ENCODE measurements around the gene RARRES2.

Gene RARRES2

DNA sequence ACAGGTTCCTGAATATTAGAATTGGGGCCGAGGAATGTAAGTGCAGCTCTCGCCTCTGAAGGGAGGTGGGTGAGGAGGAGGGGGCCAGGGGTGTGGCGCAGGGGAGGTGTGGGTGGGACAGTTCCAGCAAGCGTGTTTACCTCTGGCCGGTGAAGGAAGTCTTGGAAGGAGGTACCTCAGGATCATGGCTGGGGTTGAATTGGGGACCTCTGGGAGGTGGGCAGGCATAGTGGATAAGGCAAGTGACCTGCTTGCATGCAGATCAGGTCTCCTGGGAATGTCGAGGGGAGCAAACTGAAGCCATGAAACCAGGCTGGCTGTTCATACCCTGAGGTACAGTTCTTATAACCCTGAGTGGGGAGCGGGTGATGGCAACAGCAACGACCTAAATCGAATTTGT lies 39.7 kb upstream of the RARRES2 start:
- H2BK120ac ChIP-seq (ENCODE audit: low read depth, low read length) = no peak overlapping the region
- no peak overlapping the region for H3K27ac ChIP-seq (ENCODE audit: low read length, poor library complexity, severe bottlenecking)
- H4K91ac ChIP-seq (ENCODE audit: low read length) = no peak overlapping the region
- H2AK5ac ChIP-seq (ENCODE audit: low read length, severe bottlenecking) = no peak overlapping the region
- peak overlapping the region in 1 of 2 experiments; percentile 5 for H2BK12ac ChIP-seq (ENCODE audit: low read length in 2 of 2)
- peaks cover 54% of the 10 kb centered on the region for H3K79me1 ChIP-seq (replicated peaks; ENCODE audit: low read length, poor library complexity, severe bottlenecking)
- H3K18ac ChIP-seq (ENCODE audit: low read depth in 1 of 2, low read length in 2 of 2) = no peak overlapping the region
- H3K9me3 ChIP-seq (ENCODE audit: control insufficient read depth, low read length) = no peaks in the 10 kb centered on the region
- WGBS = 85% methylated on average over 9 of the region's 9 CpGs
- H3K23ac ChIP-seq (ENCODE audit: low read length in 2 of 2) = no peak overlapping the region
- H3K4ac ChIP-seq (ENCODE audit: low read depth in 1 of 2, low read length in 2 of 2) = peak overlapping the region in 1 of 2 experiments; percentile 41
- no peak overlapping the region for H4K8ac ChIP-seq (ENCODE audit: low read length)
- H3K36me3 ChIP-seq (ENCODE audit: control insufficient read depth in 1 of 2, insufficient read depth in 2 of 2, low read depth in 1 of 2, low read length in 2 of 2) = peaks cover 3 to 18% of the 10 kb centered on the region in 2 experiments
- H3K4me1 ChIP-seq (ENCODE audit: control insufficient read depth, insufficient read depth, low read depth, low read length) = peaks cover 30% of the 10 kb centered on the region
- H3K9ac ChIP-seq (ENCODE audit: low read length) = no peak overlapping the region
- H2BK15ac ChIP-seq (ENCODE audit: low read depth, poor library complexity, severe bottlenecking) = no peak overlapping the region
- no peak for DNase-seq
- H2AFZ ChIP-seq (ENCODE audit: low read depth, low read length) = no peak overlapping the region
- no peak overlapping the region for H3K4me3 ChIP-seq (ENCODE audit: insufficient read depth in 1 of 2, low read depth in 1 of 2, low read length in 2 of 2)
- no peaks in the 10 kb centered on the region for H3K27me3 ChIP-seq (ENCODE audit: control insufficient read depth in 1 of 2, insufficient read depth in 1 of 2, low read length in 2 of 2)
- H2BK5ac ChIP-seq (ENCODE audit: low read depth, low read length, poor library complexity, severe bottlenecking) = no peak overlapping the region
- no peak overlapping the region for H3K4me2 ChIP-seq (ENCODE audit: low read length, poor library complexity, severe bottlenecking)
- no peak overlapping the region for H3K14ac ChIP-seq (ENCODE audit: low read length in 2 of 2)

DNA sequence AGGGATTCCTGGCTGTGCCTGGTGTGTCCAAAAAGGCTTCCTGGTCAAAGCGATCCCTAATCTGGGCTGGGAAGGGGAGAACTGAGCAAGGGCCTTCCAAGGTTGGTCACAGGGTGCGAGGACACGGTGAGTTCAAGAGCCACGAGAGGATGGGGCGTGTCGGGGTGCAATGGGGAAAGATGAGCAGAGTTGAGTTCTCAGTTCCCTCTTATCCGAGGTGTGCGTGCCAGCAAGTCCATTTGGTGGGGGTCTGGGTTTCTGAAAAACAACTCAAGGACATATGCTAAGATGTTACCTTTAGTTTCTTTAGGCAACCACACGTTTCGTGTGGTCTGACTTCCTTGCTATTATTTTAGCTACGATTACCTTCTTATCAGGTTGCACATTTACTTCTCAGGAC lies 39.0 kb upstream of the RARRES2 start:
- Histone ChIP-seq H2BK12ac (ENCODE audit: low read length in 2 of 2) (peak overlapping the region in 1 of 2 experiments; percentile 45), H3K23ac (ENCODE audit: low read length in 2 of 2) (no peak overlapping the region), H3K27ac (ENCODE audit: low read length, poor library complexity, severe bottlenecking) (no peak overlapping the region), H2BK5ac (ENCODE audit: low read depth, low read length, poor library complexity, severe bottlenecking) (no peak overlapping the region), H2BK15ac (ENCODE audit: low read depth, poor library complexity, severe bottlenecking) (no peak overlapping the region), H4K91ac (ENCODE audit: low read length) (peak overlapping the region; percentile 23), H3K9ac (ENCODE audit: low read length) (peak overlapping the region; percentile 82), H3K4ac (ENCODE audit: low read depth in 1 of 2, low read length in 2 of 2) (peak overlapping the region in 1 of 2 experiments; percentile 54), H3K27me3 (ENCODE audit: control insufficient read depth in 1 of 2, insufficient read depth in 1 of 2, low read length in 2 of 2) (no peaks in the 10 kb centered on the region), H3K14ac (ENCODE audit: low read length in 2 of 2) (no peak overlapping the region), H2BK120ac (ENCODE audit: low read depth, low read length) (no peak overlapping the region), H4K8ac (ENCODE audit: low read length) (peak overlapping the region; percentile 66), H3K18ac (ENCODE audit: low read depth in 1 of 2, low read length in 2 of 2) (no peak overlapping the region), H3K4me2 (ENCODE audit: low read length, poor library complexity, severe bottlenecking) (peak overlapping the region; percentile 67), H3K36me3 (ENCODE audit: control insufficient read depth in 1 of 2, insufficient read depth in 2 of 2, low read depth in 1 of 2, low read length in 2 of 2) (peaks cover 2 to 18% of the 10 kb centered on the region in 2 experiments), H2AFZ (ENCODE audit: low read depth, low read length) (no peak overlapping the region), H3K79me1 (replicated peaks; ENCODE audit: low read length, poor library complexity, severe bottlenecking) (peaks cover 53% of the 10 kb centered on the region), H3K9me3 (ENCODE audit: control insufficient read depth, low read length) (no peaks in the 10 kb centered on the region), H3K4me3 (ENCODE audit: insufficient read depth in 1 of 2, low read depth in 1 of 2, low read length in 2 of 2) (peak overlapping the region in 1 of 2 experiments; percentile 86), H2AK5ac (ENCODE audit: low read length, severe bottlenecking) (peak overlapping the region; percentile 74), H3K4me1 (ENCODE audit: control insufficient read depth, insufficient read depth, low read depth, low read length) (peaks cover 33% of the 10 kb centered on the region)
- WGBS = 83% methylated on average over 11 of the region's 11 CpGs
- no peak for DNase-seq

DNA sequence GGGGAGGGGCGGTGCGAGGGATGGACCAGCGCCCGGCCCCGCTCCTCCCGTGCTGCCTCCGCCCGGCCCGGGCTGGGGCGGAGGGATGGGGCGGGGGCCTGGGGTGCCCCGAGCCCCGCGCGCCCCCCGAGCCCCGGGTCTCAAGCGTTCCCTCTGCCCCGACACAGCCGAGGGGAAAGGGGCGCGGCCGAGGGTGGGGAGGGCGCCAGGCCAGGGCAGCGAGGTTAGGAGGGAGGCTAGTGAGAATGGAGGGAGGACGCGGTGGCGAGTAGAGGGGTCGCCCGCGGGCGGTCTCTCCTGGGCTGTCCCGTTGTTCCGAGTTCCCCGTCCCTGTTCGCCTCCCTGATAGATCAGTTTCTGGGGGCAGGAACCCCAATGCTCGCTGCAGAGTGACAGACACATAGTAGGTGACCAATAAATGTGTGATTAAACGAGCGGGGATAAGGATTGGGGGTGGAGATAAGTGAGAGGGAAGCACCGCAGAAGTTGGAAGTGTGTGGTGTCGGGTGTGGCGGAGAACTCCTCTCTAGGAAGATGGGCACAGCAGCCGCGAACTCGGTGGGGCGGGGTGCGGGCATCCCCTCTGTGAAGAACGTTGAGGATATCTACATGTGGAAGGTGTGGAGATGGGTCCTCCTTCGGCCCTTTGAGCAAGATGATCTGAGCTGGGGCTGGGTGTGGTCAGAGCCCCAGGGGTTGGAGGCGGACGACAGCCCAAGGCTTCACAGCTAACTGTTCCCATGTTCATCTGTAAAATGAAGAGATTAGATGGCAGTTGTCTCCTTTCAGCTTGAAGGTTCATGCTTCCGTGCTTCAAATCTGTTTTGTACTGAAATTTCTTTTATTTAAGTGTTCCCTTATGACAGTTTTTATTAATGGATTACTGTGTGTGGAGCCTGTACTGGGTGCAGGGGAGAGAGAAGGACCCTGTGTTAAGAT lies 38.3 kb upstream of the RARRES2 start:
- H3K4me2 ChIP-seq (ENCODE audit: low read length, poor library complexity, severe bottlenecking) = peak overlapping the region; percentile 67
- H3K23ac ChIP-seq (ENCODE audit: low read length in 2 of 2) = peak overlapping the region; percentile 46 to 86
- peaks cover 52% of the 10 kb centered on the region for H3K79me1 ChIP-seq (replicated peaks; ENCODE audit: low read length, poor library complexity, severe bottlenecking)
- H2BK120ac ChIP-seq (ENCODE audit: low read depth, low read length) = peak overlapping the region; percentile 73
- H3K27ac ChIP-seq (ENCODE audit: low read length, poor library complexity, severe bottlenecking) = no peak overlapping the region
- H3K9me3 ChIP-seq (ENCODE audit: control insufficient read depth, low read length) = no peaks in the 10 kb centered on the region
- H3K18ac ChIP-seq (ENCODE audit: low read depth in 1 of 2, low read length in 2 of 2) = peak overlapping the region; percentile 93 to 98
- no peaks in the 10 kb centered on the region for H3K27me3 ChIP-seq (ENCODE audit: control insufficient read depth in 1 of 2, insufficient read depth in 1 of 2, low read length in 2 of 2)
- H4K91ac ChIP-seq (ENCODE audit: low read length) = peak overlapping the region; percentile 77
- peak overlapping the region; percentile 86 to 92 for H3K4me3 ChIP-seq (ENCODE audit: insufficient read depth in 1 of 2, low read depth in 1 of 2, low read length in 2 of 2)
- peak overlapping the region; percentile 25 to 63 for H2BK12ac ChIP-seq (ENCODE audit: low read length in 2 of 2)
- H3K14ac ChIP-seq (ENCODE audit: low read length in 2 of 2) = peak overlapping the region in 1 of 2 experiments; percentile 98
- H2AFZ ChIP-seq (ENCODE audit: low read depth, low read length) = peak overlapping the region; percentile 36
- H4K8ac ChIP-seq (ENCODE audit: low read length) = peak overlapping the region; percentile 88
- H2AK5ac ChIP-seq (ENCODE audit: low read length, severe bottlenecking) = peak overlapping the region; percentile 74
- H3K36me3 ChIP-seq (ENCODE audit: control insufficient read depth in 1 of 2, insufficient read depth in 2 of 2, low read depth in 1 of 2, low read length in 2 of 2) = peaks cover 0 to 17% of the 10 kb centered on the region in 2 experiments
- under 1% methylated on average over 49 of the region's 52 CpGs for WGBS
- H2BK15ac ChIP-seq (ENCODE audit: low read depth, poor library complexity, severe bottlenecking) = peak overlapping the region; percentile 97
- H3K4me1 ChIP-seq (ENCODE audit: control insufficient read depth, insufficient read depth, low read depth, low read length) = peaks cover 33% of the 10 kb centered on the region
- no peak overlapping the region for H2BK5ac ChIP-seq (ENCODE audit: low read depth, low read length, poor library complexity, severe bottlenecking)
- H3K9ac ChIP-seq (ENCODE audit: low read length) = peak overlapping the region; percentile 82
- peak overlapping the region; percentile 64 to 90 for H3K4ac ChIP-seq (ENCODE audit: low read depth in 1 of 2, low read length in 2 of 2)
- DNase-seq = peak; percentile 54

DNA sequence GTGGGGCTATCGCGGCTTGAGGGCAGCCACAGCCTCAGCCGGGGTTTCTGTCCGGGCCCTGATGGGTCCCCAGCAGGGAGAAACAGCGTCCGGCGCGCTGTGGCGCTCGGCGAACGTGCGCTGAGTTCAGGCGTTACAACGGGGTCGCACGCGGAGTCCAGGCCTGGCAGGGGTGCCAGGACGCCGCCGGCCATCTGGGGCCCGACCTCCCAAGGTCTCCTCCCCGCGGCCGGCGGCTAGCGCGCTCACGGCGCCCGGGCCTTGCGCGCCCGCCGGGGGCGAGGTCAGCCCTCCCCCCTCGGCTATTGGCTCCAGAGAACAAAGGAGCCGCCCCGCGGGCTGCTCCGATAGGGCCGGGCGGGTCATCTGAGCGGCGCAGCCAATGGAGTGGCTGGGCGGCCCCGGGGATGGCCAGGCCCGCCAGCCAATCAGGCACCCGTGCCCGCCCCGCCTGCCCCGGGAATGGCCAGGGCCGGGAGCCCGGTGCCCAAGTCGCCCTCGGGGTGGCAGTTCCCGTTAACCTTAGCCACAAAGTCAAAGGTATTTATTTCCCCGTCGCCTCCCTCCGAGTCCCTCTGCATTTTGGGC lies 37.5 kb upstream of the RARRES2 start, which contains the start of gene ZNF775:
Gene ZNF775, plus strand, starts transcription at position 478 of the 588 bp plus-strand sequence. CDS start 9,141 bp downstream, outside the sequence.
- peak within 1 kb of the TSS; percentile 98 to 99 for H3K18ac ChIP-seq (ENCODE audit: low read depth in 1 of 2, low read length in 2 of 2)
- H2BK15ac ChIP-seq (ENCODE audit: low read depth, poor library complexity, severe bottlenecking) = peak within 1 kb of the TSS; percentile 97
- peak within 1 kb of the TSS; percentile 89 for H3K27ac ChIP-seq (ENCODE audit: low read length, poor library complexity, severe bottlenecking)
- WGBS = under 1% methylated on average over 55 of the region's 60 CpGs
- H3K4ac ChIP-seq (ENCODE audit: low read depth in 1 of 2, low read length in 2 of 2) = peak within 1 kb of the TSS; percentile 90 to 96
- H3K9ac ChIP-seq (ENCODE audit: low read length) = peak within 1 kb of the TSS; percentile 92
- H3K23ac ChIP-seq (ENCODE audit: low read length in 2 of 2) = peak within 1 kb of the TSS; percentile 46 to 86
- H3K36me3 ChIP-seq (ENCODE audit: control insufficient read depth in 1 of 2, insufficient read depth in 2 of 2, low read depth in 1 of 2, low read length in 2 of 2) = peaks cover 8 to 24% of the 10 kb centered on the region in 2 experiments
- peak within 1 kb of the TSS; percentile 25 to 63 for H2BK12ac ChIP-seq (ENCODE audit: low read length in 2 of 2)
- peaks cover 52% of the 10 kb centered on the region for H3K79me1 ChIP-seq (replicated peaks; ENCODE audit: low read length, poor library complexity, severe bottlenecking)
- H4K91ac ChIP-seq (ENCODE audit: low read length) = peak within 1 kb of the TSS; percentile 96
- H4K8ac ChIP-seq (ENCODE audit: low read length) = peak within 1 kb of the TSS; percentile 98
- H3K4me1 ChIP-seq (ENCODE audit: control insufficient read depth, insufficient read depth, low read depth, low read length) = peaks cover 32% of the 10 kb centered on the region
- no peaks in the 10 kb centered on the region for H3K27me3 ChIP-seq (ENCODE audit: control insufficient read depth in 1 of 2, insufficient read depth in 1 of 2, low read length in 2 of 2)
- peak within 1 kb of the TSS; percentile 86 to 92 for H3K4me3 ChIP-seq (ENCODE audit: insufficient read depth in 1 of 2, low read depth in 1 of 2, low read length in 2 of 2)
- peak; percentile 95 for DNase-seq
- H3K4me2 ChIP-seq (ENCODE audit: low read length, poor library complexity, severe bottlenecking) = peak within 1 kb of the TSS; percentile 85
- H2AK5ac ChIP-seq (ENCODE audit: low read length, severe bottlenecking) = peak within 1 kb of the TSS; percentile 75
- peak within 1 kb of the TSS; percentile 36 for H2AFZ ChIP-seq (ENCODE audit: low read depth, low read length)
- H3K9me3 ChIP-seq (ENCODE audit: control insufficient read depth, low read length) = no peaks in the 10 kb centered on the region
- peak within 1 kb of the TSS; percentile 99 for H2BK120ac ChIP-seq (ENCODE audit: low read depth, low read length)
- H2BK5ac ChIP-seq (ENCODE audit: low read depth, low read length, poor library complexity, severe bottlenecking) = peak within 1 kb of the TSS; percentile 94
- peak within 1 kb of the TSS in 1 of 2 experiments; percentile 98 for H3K14ac ChIP-seq (ENCODE audit: low read length in 2 of 2)

All from mesenchymal stem cell (in vitro differentiated cells and primary cell).